PC-9 (cell line): ENCODE data around the gene CFAP54. TPM values are rescaled to one million over a fixed set of nuclear protein-coding genes. Genes with fewer than 3 reads are reported as not detected.

Experiments used
- BruUV-seq: library from RNA; stranded (reverse); fragments of 400-500 nt; replicated peaks from 2 replicates; lab custom pipeline; 2021; lab: Mats Ljungman, UMichigan
- CTCF ChIA-PET: fragments of 300-600 bp; sonication (Branson Sonifier 250); formaldehyde crosslinking; loops from one replicate; lab custom pipeline; 2022; ENCODE audit warnings: antibody characterized with exemption; lab: Charles Lee
- POLR2A ChIA-PET: fragments of 300-600 bp; sonication (Branson Sonifier 250); formaldehyde crosslinking; loops from one replicate; lab custom pipeline; 2022; ENCODE audit warnings: antibody characterized with exemption; ENCODE audit not compliant: unreplicated experiment; lab: Charles Lee
- DNase-seq, 2 experiments: peaks; one replicate each; pipeline versions ENCODE4 v3.0.0 to v3.0.0-alpha.2; 2015 to 2022; ENCODE audit warnings: mixed read lengths in 1 of 2
- H2AFZ ChIP-seq: fragments of 200-600 bp; sonication (generic); 2 replicates; pipeline ENCODE4 v1.8.1; 2017; ENCODE audit warnings: antibody characterized with exemption
- H3F3A ChIP-seq: fragments of 200-600 bp; sonication (generic); 2 replicates; pipeline ENCODE4 v1.8.1; 2017; ENCODE audit warnings: antibody characterized with exemption, mild to moderate bottlenecking, low read depth; ENCODE audit not compliant: insufficient read depth
- H3K27ac ChIP-seq: fragments of 200-600 bp; sonication (generic); 2 replicates; pipeline ENCODE4 v1.6.1; 2016; ENCODE audit warnings: mixed run types
- H3K27me3 ChIP-seq: fragments of 200-600 bp; sonication (generic); 2 replicates; pipeline ENCODE4 v1.6.1; 2016; ENCODE audit warnings: low read depth, mixed run types; ENCODE audit not compliant: insufficient read depth
- H3K36me3 ChIP-seq: fragments of 200-600 bp; sonication (generic); 2 replicates; pipeline ENCODE4 v1.6.1; 2016; ENCODE audit warnings: low read depth, mixed run types
- H3K4me1 ChIP-seq: fragments of 200-600 bp; sonication (generic); replicated peaks from 2 replicates; pipeline ENCODE4 v1.6.1; 2016; ENCODE audit warnings: mixed run types; ENCODE audit not compliant: insufficient read depth
- H3K4me2 ChIP-seq: fragments of 200-600 bp; sonication (generic); 2 replicates; pipeline ENCODE4 v1.6.1; 2017; ENCODE audit warnings: mixed run types
- H3K4me3 ChIP-seq: fragments of 200-600 bp; sonication (generic); 2 replicates; pipeline ENCODE4 v1.6.1; 2016; ENCODE audit warnings: mixed run types
- H3K79me2 ChIP-seq: fragments of 200-600 bp; sonication (generic); 2 replicates; pipeline ENCODE4 v1.6.1; 2017; ENCODE audit warnings: low read depth, mixed run types
- H3K9me2 ChIP-seq: fragments of 200-600 bp; sonication (generic); 2 replicates; pipeline ENCODE4 v1.8.1; 2017; ENCODE audit warnings: mild to moderate bottlenecking; ENCODE audit not compliant: insufficient read depth
- H3K9me3 ChIP-seq: fragments of 200-600 bp; sonication (generic); 2 replicates; pipeline ENCODE4 v1.8.1; 2016; ENCODE audit warnings: low read depth; ENCODE audit not compliant: insufficient read depth
- H4K20me1 ChIP-seq: fragments of 200-600 bp; sonication (generic); 2 replicates; pipeline ENCODE4 v1.8.1; 2017; ENCODE audit not compliant: insufficient read depth
- EZH2 ChIP-seq: fragments of 200-600 bp; sonication (generic); IDR thresholded peaks from 2 replicates; pipeline ENCODE4 v1.8.0; 2017; ENCODE audit warnings: antibody characterized with exemption, low read depth
- intact Hi-C: fragments of 100-400 bp; cut with micrococcal nuclease; formaldehyde crosslinking; loops from one replicate; pipeline ENCODE4 v1.10.0; 2022; ENCODE audit not compliant: unreplicated experiment
- total RNA-seq: library from RNA; stranded (reverse); gene quantifications from 2 replicates; pipeline ENCODE4 v1.2.3, GENCODE V29; 2021
- TF ChIP-seq, protein P1 (sequence below): fragments of 200-600 bp; sonication (generic); conservative IDR thresholded peaks from 2 replicates; pipeline ENCODE4 v1.6.1; 2017; ENCODE audit warnings: mixed run types, antibody characterized with exemption, mild to moderate bottlenecking, moderate library complexity

CFAP54 gene
- total RNA-seq, 1 experiment from 2014 or later = 16.4 TPM

DNA sequence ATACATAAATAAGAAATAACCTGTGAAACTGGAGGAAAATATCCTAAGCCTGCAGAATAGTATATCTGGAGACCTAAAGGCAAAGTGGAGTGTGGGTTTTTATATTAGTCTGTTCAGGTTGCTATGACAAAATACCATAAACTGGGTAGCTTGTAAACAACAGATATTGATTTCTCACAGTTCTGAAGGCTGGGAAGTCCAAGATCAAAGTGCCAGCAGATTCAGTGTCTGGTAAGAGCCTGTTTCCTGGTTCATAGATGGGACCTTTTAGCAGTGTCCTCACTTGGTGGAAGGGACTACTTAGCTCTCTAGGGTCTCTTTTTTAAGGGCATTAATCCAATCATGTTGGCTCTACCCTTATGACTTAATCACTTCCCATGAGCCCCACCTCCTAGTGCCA, 392.2 kb downstream of the CFAP54 start:
- H3K9me2 ChIP-seq = no peaks in the 10 kb centered on the region; the same call in 1 of the 2 replicates
- H3F3A ChIP-seq = no peaks in the 10 kb centered on the region
- intact Hi-C loops = no loop called here
- H2AFZ ChIP-seq = no peak overlapping the region
- BruUV-seq = no TSS peak
- POLR2A ChIA-PET = no interaction called here
- H3K4me3 ChIP-seq = no peak overlapping the region
- CTCF ChIA-PET = no interaction called here
- H3K9me3 ChIP-seq = no peaks in the 10 kb centered on the region
- H3K4me1 ChIP-seq = no peaks in the 10 kb centered on the region
- no peak overlapping the region for H3K4me2 ChIP-seq
- no peaks in the 10 kb centered on the region for H4K20me1 ChIP-seq
- no peak overlapping the region for H3K27ac ChIP-seq
- TF ChIP-seq, protein P1, sequence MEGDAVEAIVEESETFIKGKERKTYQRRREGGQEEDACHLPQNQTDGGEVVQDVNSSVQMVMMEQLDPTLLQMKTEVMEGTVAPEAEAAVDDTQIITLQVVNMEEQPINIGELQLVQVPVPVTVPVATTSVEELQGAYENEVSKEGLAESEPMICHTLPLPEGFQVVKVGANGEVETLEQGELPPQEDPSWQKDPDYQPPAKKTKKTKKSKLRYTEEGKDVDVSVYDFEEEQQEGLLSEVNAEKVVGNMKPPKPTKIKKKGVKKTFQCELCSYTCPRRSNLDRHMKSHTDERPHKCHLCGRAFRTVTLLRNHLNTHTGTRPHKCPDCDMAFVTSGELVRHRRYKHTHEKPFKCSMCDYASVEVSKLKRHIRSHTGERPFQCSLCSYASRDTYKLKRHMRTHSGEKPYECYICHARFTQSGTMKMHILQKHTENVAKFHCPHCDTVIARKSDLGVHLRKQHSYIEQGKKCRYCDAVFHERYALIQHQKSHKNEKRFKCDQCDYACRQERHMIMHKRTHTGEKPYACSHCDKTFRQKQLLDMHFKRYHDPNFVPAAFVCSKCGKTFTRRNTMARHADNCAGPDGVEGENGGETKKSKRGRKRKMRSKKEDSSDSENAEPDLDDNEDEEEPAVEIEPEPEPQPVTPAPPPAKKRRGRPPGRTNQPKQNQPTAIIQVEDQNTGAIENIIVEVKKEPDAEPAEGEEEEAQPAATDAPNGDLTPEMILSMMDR = no peak
- no peak for TF ChIP-seq EZH2
- no peaks in the 10 kb centered on the region; the same call in 1 of the 2 replicates for H3K27me3 ChIP-seq
- DNase-seq = no peak
- no peaks in the 10 kb centered on the region for H3K79me2 ChIP-seq
- no peaks in the 10 kb centered on the region for H3K36me3 ChIP-seq

DNA sequence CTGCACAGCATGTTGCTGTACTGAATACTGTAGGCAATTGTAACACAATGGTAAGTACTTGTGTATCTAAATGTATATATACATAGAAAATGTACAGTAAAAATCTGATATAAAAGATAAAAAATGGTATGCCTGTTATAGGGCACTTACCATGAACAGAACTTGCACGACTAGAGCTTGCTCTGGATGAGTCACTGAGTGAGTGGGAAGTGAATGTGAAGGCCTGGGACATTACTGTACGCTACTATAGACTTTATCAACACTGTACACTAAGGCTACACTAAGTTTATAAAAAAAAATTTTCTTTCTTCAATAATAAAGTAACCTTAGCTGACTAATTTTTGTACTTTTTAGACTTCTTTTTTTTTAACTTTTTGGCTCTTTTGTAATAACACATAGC, 393.5 kb downstream of the CFAP54 start:
- intact Hi-C loops = no loop called here
- Histone ChIP-seq H3K27ac (no peak overlapping the region), H3F3A (no peaks in the 10 kb centered on the region), H3K9me2 (no peaks in the 10 kb centered on the region; the same call in 1 of the 2 replicates), H3K4me3 (no peak overlapping the region), H3K27me3 (no peaks in the 10 kb centered on the region), H3K4me1 (no peaks in the 10 kb centered on the region), H4K20me1 (no peaks in the 10 kb centered on the region), H3K36me3 (no peaks in the 10 kb centered on the region), H3K4me2 (no peak overlapping the region), H3K79me2 (no peaks in the 10 kb centered on the region), H2AFZ (no peak overlapping the region), H3K9me3 (no peaks in the 10 kb centered on the region)
- POLR2A ChIA-PET = no interaction called here
- TF ChIP-seq, protein P1 = no peak
- TF ChIP-seq EZH2 = no peak
- no peak for DNase-seq
- BruUV-seq = no TSS peak
- CTCF ChIA-PET = no interaction called here

DNA sequence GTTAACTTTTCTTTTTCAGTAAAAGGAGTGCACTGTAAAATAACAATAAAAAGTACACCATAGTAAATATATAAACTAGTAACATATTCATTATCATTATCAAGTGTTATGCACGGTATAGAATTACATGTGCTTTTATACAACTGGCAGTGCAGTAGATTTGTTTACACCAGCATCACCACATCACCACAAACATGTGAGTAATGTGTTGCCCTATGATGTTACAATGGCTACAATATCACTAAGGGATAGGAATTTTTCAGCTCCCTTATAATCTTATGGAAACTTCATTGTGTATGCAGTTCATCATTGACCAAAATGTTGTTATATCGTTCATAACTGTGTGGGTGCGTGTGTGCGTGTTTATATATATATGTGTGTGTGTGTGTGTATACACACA, 394.2 kb downstream of the CFAP54 start:
- Histone ChIP-seq H4K20me1 (no peaks in the 10 kb centered on the region), H3K9me2 (no peaks in the 10 kb centered on the region; the same call in 1 of the 2 replicates), H2AFZ (no peak overlapping the region), H3K79me2 (no peaks in the 10 kb centered on the region), H3K9me3 (no peaks in the 10 kb centered on the region), H3K27me3 (no peaks in the 10 kb centered on the region), H3K36me3 (no peaks in the 10 kb centered on the region), H3K4me1 (no peaks in the 10 kb centered on the region), H3F3A (no peaks in the 10 kb centered on the region), H3K4me2 (no peak overlapping the region), H3K4me3 (no peak overlapping the region), H3K27ac (no peak overlapping the region)
- BruUV-seq = no TSS peak
- ChIA-PET CTCF (no interaction called here), POLR2A (interaction anchor here (0.6 kb wide), 1 partner anchor 1349 kb away, joined by 13 read pairs; no protein-coding TSS in a partner anchor)
- intact Hi-C loops = no loop called here
- no peak for DNase-seq
- TF ChIP-seq, protein P1 = no peak
- no peak for TF ChIP-seq EZH2
